ENCODE measurements around the gene FRMD1. TPM values are rescaled to one million over a fixed set of nuclear protein-coding genes. Genes with fewer than 3 reads are reported as not detected.

The FRMD1 gene
- total RNA-seq, 1 donor from 2014 or later, result 0.09 TPM

DNA sequence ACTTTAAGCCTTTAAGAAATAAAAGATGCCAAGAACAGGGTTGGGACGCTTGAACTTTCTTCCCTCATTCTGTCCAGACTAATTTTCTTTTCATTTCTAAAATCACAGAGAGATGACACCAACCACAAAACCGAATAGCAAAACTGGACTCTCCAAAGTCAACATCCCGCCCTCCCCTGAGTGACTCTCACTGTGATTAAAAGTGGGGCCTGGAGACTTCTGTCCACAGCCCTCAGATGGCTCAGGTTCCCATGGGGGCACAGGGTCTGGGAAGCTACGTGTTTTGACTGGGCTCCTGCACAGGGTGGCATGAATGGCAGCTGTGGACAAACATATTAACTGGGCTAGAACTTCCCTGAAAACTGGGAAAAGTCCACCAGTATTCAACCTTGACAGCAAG, 6.3 kb downstream of the FRMD1 start:
- intact Hi-C loops (cut with DNase I), result no loop called here
- Histone ChIP-seq H3K4me1 (no peaks in the 10 kb centered on the region), H3K36me3 (no peaks in the 10 kb centered on the region), H3K4me3 (no peak overlapping the region), H3K27ac (no peak overlapping the region), H3K27me3 (no peaks in the 10 kb centered on the region), H3K9me3 (no peaks in the 10 kb centered on the region)
- ATAC-seq (no peak), DNase-seq (no peak)
- TF ChIP-seq, protein P1, sequence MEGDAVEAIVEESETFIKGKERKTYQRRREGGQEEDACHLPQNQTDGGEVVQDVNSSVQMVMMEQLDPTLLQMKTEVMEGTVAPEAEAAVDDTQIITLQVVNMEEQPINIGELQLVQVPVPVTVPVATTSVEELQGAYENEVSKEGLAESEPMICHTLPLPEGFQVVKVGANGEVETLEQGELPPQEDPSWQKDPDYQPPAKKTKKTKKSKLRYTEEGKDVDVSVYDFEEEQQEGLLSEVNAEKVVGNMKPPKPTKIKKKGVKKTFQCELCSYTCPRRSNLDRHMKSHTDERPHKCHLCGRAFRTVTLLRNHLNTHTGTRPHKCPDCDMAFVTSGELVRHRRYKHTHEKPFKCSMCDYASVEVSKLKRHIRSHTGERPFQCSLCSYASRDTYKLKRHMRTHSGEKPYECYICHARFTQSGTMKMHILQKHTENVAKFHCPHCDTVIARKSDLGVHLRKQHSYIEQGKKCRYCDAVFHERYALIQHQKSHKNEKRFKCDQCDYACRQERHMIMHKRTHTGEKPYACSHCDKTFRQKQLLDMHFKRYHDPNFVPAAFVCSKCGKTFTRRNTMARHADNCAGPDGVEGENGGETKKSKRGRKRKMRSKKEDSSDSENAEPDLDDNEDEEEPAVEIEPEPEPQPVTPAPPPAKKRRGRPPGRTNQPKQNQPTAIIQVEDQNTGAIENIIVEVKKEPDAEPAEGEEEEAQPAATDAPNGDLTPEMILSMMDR (IDR thresholded peaks at IDR 0.05), result no peak

GRCh38 chr6:168072261-168072660, 6.8 kb downstream of the FRMD1 start:
- Histone ChIP-seq H3K27ac (no peak overlapping the region), H3K36me3 (no peaks in the 10 kb centered on the region), H3K4me3 (no peak overlapping the region), H3K4me1 (no peaks in the 10 kb centered on the region), H3K9me3 (no peaks in the 10 kb centered on the region), H3K27me3 (no peaks in the 10 kb centered on the region)
- intact Hi-C loops (cut with DNase I), result no loop called here
- TF ChIP-seq, protein P1 (IDR thresholded peaks at IDR 0.05), result no peak
- DNase-seq (no peak), ATAC-seq (no peak)

- no peaks in the 10 kb centered on the region for H3K4me1 ChIP-seq
- H3K36me3 ChIP-seq, result no peaks in the 10 kb centered on the region
- no peak overlapping the region for H3K27ac ChIP-seq
- no peak overlapping the region for H3K4me3 ChIP-seq
- no peaks in the 10 kb centered on the region for H3K9me3 ChIP-seq
- DNase-seq (no peak), ATAC-seq (no peak)
- H3K27me3 ChIP-seq, result no peaks in the 10 kb centered on the region
- intact Hi-C loops (cut with DNase I), result no loop called here
- TF ChIP-seq, protein P1 (IDR thresholded peaks at IDR 0.05), result no peak
Measured at GRCh38 chr6:168071620-168072019, 7.4 kb downstream of the FRMD1 start.

- Histone ChIP-seq H3K27me3 (no peaks in the 10 kb centered on the region), H3K36me3 (no peaks in the 10 kb centered on the region), H3K4me1 (no peaks in the 10 kb centered on the region), H3K9me3 (no peaks in the 10 kb centered on the region), H3K4me3 (no peak overlapping the region), H3K27ac (no peak overlapping the region)
- intact Hi-C loops (cut with DNase I), result no loop called here
- ATAC-seq, result no peak
- TF ChIP-seq, protein P1 (IDR thresholded peaks at IDR 0.05), result no peak
- no peak for DNase-seq
Measured at GRCh38 chr6:168070804-168071203, 8.2 kb downstream of the FRMD1 start.

DNA sequence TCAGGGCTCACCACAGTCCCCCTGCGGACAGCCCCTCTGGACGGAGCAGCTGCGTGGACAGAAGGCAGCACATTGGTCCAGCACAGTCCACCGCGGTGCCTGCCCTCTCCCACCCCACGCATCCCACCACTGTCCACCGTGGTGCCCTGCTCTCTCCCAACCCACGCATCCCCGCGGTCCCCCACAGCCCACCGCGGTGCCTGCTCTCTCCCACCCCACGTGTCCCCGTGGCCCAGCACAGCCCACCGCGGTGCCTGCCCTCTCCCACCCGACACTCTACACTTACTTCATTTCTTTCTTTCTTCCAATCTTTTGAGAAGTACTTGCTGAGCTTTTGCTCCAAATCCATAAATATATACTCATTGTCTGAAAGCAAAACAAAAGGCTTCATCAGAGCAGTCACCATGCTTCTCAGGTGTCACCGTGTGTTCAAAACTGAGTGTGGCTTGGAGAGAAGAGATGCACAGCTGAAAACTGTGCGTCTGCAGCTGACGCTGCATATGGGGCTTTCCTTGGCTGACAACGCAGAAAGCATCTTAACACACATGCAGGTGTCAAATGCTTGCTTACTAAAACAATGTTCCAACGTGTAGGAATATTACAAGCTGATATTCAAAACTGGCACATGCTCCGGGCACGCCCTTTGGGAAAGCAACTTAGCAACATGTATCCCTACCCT, 11.8 kb downstream of the FRMD1 start:
- TF ChIP-seq, protein P1 (IDR thresholded peaks at IDR 0.05), result no peak
- no peaks in the 10 kb centered on the region for H3K4me1 ChIP-seq
- DNase-seq, result no peak
- H3K4me3 ChIP-seq, result no peak overlapping the region
- H3K27me3 ChIP-seq, result no peaks in the 10 kb centered on the region
- no peaks in the 10 kb centered on the region for H3K9me3 ChIP-seq
- ATAC-seq, result no peak
- H3K27ac ChIP-seq, result no peak overlapping the region
- intact Hi-C loops (cut with DNase I), result no loop called here
- no peaks in the 10 kb centered on the region for H3K36me3 ChIP-seq

Measured in upper lobe of right lung (tissue), 1 donor.